Measurements from ENCODE around the gene RTKN. TPM values are rescaled to one million over a fixed set of nuclear protein-coding genes. Genes with fewer than 3 reads are reported as not detected.
A peak's percentile ranks its signal among the peaks of the same experiment; 100 is the strongest.

The RTKN gene
- total and polyA plus RNA-seq, 2 of the 13 experiments (the other 11 are each of a cell fraction or from before 2014, with no cell fraction given): 159 to 166 TPM

GRCh38 chr2:74391580-74392448, 49.9 kb downstream of the RTKN start (continued):
- peak; percentile 72; the same call in 1 of the 2 replicates for TF ChIP-seq UBTF (CRISPR knock-in tag; IDR thresholded peaks at IDR 0.05)
- peak; percentile 66 for TF ChIP-seq PPARG (CRISPR knock-in tag; conservative IDR thresholded peaks at IDR 0.05)
- no peak for TF ChIP-seq ZNF607 (CRISPR knock-in tag; IDR thresholded peaks at IDR 0.05; ENCODE audit: borderline replicate concordance)
- no peak; the same call in 1 of the 2 replicates for TF ChIP-seq ZFP36L1 (CRISPR knock-in tag; IDR thresholded peaks at IDR 0.05)
- no peak for TF ChIP-seq KLF9 (CRISPR knock-in tag; IDR thresholded peaks at IDR 0.05; ENCODE audit: low read depth)
- TF ChIP-seq ZNF496 (CRISPR knock-in tag; IDR thresholded peaks at IDR 0.05; ENCODE audit: insufficient replicate concordance): no peak
- peak; percentile 96 for TF ChIP-seq ZNF883 (CRISPR knock-in tag; IDR thresholded peaks at IDR 0.05; ENCODE audit: not compliant biosample characterization)
- TF ChIP-seq ESRRA (CRISPR knock-in tag; IDR thresholded peaks at IDR 0.05; ENCODE audit: low read depth): no peak
- TF ChIP-seq KAT7 (CRISPR knock-in tag; IDR thresholded peaks at IDR 0.05; ENCODE audit: borderline replicate concordance): peak; percentile 94
- TF ChIP-seq ZNF33B (CRISPR knock-in tag; IDR thresholded peaks at IDR 0.05): no peak
- peak; percentile 69 for TF ChIP-seq SP5 (CRISPR knock-in tag; IDR thresholded peaks at IDR 0.05; ENCODE audit: borderline replicate concordance, low read depth)
- TF ChIP-seq SP4 (CRISPR knock-in tag; IDR thresholded peaks at IDR 0.05): peak; percentile 38
- TF ChIP-seq ZNF878 (CRISPR knock-in tag; IDR thresholded peaks at IDR 0.05): no peak
- no peak for TF ChIP-seq FUBP1 (CRISPR knock-in tag; IDR thresholded peaks at IDR 0.05; ENCODE audit: borderline replicate concordance)
- no peak for TF ChIP-seq ZSCAN12 (CRISPR knock-in tag; IDR thresholded peaks at IDR 0.05)
- TF ChIP-seq ARNT2 (CRISPR knock-in tag; IDR thresholded peaks at IDR 0.05; ENCODE audit: low read depth): peak; percentile 54; the same call in 1 of the 2 replicates
- TF ChIP-seq CREB1 (IDR thresholded peaks at IDR 0.05): no peak
- TF ChIP-seq CREB1 (CRISPR knock-in tag; IDR thresholded peaks at IDR 0.05): peak; percentile 67
- no peak for TF ChIP-seq SUZ12 (IDR thresholded peaks at IDR 0.05; ENCODE audit: low read depth, low read length)
- no peak; the same call in 1 of the 2 replicates for TF ChIP-seq ZNF484 (CRISPR knock-in tag; IDR thresholded peaks at IDR 0.05; ENCODE audit: borderline replicate concordance, low read depth)
- TF ChIP-seq ZNF644 (CRISPR knock-in tag; IDR thresholded peaks at IDR 0.05; ENCODE audit: low read depth): no peak
- TF ChIP-seq NFE2L2 (IDR thresholded peaks at IDR 0.05; ENCODE audit: low read length): peak; percentile 14; the same call in 1 of the 2 replicates
- TF ChIP-seq EED (CRISPR knock-in tag; IDR thresholded peaks at IDR 0.05): no peak
- TF ChIP-seq IRF1 (CRISPR knock-in tag; IDR thresholded peaks at IDR 0.05; ENCODE audit: low read depth): no peak
- TF ChIP-seq MIER2 (CRISPR knock-in tag; IDR thresholded peaks at IDR 0.05): no peak; the same call in 1 of the 2 replicates
- no peak for TF ChIP-seq NFATC3 (CRISPR knock-in tag; IDR thresholded peaks at IDR 0.05)
